NCI-H2081 treated with DMSO at 0.1 percent for 48 hours (cell line): ENCODE data around the gene SDHA.

Experiments used
- DNase-seq: peaks from one replicate; lab custom pipeline; 2025; lab: John Stamatoyannopoulos, UW

The SDHA gene

DNA sequence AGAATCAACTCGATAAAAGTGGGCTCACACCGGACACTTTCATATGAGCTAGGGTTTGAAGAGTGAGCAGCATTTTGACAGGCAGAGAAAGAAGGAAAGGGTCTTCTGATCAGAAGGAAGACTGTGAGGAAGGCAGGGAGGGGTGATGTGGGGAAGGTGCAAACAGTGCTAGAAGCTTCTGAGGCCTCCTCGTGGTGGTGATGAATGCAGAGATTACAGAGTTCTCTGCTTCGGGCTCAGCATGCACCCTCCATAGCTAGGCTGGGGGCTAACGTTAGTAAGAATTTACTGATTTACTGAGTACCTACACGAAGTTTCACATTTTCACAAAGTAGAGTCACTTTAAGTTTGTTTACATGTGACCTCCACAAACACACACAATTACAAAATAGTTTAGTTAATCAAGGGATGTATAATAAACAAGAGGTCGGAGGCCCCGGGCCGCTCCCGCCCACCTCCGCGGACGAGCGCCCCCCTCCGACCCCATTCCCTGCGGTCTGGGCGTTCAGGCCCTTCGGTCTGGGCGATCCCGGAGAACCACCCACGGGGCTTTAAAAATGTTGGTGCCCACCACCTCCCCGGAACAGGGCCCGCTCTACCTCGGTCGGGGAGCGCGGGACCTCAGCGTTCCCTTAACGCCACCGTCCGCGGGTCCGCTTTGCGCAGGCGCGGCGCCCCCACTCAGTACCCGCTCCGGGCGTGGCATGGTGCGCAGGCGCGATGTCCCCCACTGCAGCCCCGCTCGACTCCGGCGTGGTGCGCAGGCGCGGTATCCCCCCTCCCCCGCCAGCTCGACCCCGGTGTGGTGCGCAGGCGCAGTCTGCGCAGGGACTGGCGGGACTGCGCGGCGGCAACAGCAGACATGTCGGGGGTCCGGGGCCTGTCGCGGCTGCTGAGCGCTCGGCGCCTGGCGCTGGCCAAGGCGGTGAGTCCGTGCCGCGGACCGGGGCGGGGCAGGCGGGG lies at the start of gene SDHA, which contains the start of gene CCDC127:
Gene SDHA, plus strand, starts transcription at position 827 of the 963 bp plus-strand sequence. Its CDS starts 36 bp downstream, at position 863.
Gene CCDC127, minus strand, starts transcription at position 660 of the 963 bp plus-strand sequence. CDS start 1,304 bp downstream, outside the sequence.
- peak; percentile 88 for DNase-seq

DNA sequence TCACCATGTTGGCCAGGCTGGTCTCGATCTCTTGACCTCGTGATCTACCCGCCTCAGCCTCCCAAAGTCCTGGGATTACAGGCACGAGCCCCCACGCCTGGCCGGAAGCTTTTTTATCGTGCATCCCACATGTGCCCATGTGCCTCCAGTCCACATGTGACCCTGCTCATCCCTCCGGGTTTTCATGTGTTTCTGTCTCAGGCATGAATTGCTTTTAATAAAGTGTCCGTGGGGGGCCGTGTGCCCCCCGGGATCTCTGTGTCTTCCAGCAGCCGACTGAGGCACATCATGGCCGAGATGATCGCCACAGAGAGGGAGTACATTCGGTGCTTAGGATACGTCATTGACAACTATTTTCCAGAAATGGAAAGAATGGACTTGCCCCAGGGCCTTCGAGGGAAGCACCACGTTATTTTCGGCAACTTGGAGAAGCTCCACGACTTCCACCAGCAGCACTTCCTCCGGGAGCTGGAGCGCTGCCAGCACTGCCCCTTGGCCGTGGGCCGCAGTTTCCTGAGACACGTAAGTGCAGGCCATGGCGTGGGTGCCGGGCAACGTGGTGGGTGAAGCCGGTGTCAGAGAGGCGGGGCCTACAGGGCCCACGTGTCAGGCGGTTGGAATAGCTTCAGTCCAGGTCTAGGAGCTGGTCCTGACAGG lies 48.9 kb upstream of the SDHA start:
- DNase-seq: no peak

DNA sequence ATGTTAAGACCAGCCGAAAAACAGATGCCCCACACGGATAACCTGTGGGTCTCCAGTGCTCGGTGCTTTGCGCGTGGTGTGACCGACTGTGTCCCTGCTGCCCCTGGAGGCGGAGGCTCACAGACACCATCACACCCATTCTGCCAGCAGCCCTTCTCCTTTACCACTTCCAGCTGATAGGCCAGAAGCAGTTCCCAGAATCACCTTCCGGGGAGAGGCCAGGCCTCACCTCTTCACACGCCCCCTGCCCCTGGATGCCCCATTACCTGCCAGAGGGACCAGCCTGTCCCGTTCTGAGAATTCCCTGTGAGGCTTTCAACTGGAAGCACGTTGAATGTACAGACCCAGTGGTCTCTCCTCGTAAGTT lies 48.4 kb upstream of the SDHA start:
- no peak for DNase-seq

DNA sequence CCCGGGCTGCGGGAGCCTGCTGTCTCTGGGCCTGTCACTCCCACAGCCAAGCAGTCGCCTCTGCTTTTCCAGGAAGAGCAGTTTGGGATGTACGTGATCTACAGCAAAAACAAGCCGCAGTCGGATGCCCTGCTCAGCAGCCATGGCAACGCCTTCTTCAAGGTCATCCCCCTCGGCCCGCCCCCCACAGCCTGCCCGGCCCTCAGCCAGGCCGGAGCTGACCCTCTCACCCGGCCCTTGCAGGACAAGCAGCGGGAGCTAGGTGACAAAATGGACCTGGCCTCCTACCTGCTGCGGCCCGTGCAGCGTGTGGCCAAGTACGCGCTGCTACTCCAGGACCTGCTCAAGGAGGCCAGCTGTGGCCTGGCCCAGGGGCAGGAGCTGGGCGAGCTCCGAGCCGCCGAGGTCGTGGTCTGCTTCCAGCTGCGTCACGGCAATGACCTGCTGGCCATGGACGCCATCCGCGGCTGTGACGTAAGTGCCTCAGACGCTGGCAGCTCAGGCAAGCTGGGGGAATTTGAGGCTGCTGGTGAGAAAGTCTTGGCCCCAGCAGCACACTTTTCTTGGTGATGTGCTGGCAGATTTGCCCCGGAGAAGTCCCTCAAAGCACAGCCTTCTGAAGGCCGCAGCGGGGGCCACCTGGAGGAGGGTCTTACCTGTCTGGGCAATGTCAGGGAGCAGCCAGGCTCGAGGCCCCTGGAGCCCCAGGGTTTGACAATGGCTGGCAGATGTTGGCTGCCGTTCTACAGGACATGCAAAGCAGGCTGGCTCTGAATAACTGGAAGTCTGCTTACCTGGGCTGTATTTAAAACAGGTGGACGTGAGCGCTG lies 46.9 kb upstream of the SDHA start:
- DNase-seq: no peak

DNA sequence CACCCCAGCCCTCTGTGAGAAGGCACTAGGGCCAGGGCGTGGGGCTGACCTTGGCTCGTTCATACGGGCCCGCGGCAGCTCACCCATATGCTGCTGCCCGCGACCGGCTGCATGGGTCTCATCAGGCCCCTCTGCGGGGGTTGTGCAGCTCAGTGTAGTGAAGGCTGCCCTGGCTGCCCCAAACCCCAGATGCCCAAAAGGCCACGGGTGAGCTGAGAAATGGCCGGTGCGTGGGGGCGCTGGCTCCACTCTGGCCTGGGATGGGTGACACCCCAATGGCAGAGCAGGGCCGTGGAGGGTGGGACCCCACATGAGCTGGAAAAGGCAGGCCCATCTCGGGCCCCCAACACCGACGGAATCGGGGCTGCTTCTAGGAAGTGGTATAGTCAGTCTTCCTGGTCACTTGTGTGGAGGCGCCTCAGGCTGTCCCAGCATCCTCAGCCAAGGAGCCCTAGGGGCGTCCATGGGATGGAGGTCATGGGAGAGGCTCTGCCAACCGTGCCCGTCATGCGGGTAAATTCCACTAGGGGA lies 46.3 kb upstream of the SDHA start:
- DNase-seq: no peak

DNA sequence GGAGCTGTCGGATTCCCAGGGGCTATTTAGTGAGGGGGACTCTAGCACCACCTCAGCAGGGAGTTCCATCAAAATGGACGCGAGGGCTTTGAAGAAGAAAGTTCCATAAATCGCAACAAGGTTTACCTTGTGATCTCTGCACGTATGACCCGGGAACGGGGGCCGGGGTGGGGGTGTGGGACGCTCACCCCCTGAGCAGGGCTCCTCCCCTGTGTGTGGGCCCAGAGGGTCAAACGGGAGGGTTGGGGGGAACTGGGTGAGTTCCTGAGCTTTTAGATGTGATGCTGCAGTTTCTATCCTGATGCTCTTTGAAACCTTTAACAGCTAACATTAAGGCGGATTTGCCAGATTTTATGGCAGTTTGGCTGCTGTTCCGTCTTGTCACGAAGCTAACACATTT lies 45.7 kb upstream of the SDHA start:
- no peak for DNase-seq

DNA sequence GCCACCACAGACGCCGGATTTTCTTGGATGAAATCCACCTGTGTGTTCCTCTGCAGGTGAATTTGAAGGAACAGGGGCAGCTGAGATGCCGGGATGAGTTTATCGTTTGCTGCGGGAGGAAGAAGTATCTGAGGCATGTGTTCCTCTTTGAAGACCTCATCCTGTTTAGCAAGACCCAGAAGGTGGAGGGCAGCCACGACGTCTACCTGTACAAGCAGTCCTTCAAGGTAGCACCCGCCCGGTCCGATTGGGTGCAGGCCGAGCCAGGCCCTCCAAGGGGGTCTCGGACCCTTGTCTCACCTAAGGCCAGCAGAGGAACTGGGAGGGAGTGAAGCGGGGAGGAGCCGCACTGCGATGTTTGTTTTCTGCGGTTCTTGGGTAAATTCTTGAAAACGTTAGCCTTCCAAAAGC lies 45.3 kb upstream of the SDHA start:
- no peak for DNase-seq

DNA sequence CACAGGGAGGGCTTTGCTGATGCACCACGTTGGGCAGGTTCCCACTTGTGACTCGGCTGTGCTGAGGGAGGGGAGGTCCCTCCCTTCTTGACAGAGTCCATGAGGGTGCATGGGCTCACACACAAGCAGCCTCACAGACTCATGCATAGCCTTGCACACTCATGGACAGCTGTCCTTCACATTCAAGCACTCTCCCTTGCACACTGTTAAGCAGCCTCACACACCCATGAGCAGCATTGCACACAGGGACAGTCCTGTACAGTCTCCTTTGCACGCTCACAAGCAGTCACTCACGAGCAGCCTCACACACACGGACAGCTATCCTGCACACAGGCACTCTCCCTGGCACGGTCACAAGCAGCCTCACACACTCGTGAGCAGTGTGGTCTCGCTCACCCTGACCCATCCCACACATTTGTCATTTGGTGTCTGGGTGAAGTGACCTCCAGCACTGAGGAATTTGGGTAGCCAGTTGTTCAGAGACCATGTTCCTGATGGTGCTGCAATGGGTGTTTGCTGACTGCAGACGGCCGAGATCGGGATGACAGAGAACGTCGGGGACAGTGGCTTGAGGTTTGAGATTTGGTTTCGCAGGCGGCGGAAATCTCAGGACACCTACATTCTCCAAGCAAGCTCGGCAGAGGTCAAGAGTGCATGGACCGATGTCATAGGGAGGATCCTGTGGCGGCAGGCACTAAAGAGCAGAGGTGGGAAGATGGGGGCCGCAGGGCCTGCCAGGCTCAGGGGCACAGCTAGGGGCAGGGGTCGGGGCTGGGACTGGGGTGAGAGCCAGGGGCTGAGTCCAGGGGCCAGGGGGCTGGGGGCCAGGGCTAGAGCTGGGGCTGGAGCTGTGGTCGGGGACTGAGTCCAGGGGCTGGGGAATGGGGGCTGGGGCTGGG lies 44.5 kb upstream of the SDHA start:
- DNase-seq: no peak

DNA sequence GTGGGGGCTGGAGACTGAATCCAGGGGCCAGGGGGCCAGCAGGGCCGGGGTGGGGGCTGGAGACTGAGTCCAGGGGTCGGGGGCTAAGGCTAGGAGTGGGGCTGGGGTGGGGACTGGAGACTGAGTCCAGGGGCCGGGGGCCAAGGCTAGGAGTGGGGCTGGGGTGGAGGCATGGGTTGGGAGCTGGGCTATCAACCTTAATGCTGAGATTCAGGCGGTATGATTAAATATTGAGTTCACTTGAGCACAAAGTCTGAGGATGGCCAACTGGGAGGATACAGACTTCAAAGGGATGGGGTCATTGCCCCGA lies 43.9 kb upstream of the SDHA start:
- DNase-seq: no peak

DNA sequence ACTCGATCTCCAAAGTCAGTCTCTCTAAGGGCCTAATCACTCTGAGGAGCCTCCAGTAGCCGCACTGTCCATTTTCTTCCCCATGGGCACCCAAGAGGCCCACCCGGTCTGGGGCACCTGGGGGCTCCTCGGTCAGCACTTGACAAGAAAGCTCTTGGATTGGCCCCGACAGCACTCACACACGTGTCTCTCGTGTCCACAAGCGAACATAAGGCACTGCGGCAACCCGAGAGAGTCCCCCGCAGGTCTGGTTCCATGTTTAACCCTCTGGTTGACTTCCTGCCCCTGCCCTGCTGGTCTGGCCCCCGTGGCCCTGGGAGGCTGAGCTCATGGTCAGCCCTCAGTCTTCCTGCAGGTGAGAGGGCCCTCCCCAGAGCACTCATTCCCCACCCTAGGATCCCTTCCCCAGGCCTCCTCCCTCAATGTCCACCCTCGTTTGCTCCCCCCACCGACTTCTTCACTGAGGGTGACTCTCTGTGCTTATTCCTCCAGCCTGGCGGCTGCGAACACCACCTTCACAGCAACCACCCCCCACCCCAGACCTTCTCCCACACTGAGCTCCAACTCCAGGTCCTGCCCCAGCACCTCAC lies 43.1 kb upstream of the SDHA start:
- no peak for DNase-seq

DNA sequence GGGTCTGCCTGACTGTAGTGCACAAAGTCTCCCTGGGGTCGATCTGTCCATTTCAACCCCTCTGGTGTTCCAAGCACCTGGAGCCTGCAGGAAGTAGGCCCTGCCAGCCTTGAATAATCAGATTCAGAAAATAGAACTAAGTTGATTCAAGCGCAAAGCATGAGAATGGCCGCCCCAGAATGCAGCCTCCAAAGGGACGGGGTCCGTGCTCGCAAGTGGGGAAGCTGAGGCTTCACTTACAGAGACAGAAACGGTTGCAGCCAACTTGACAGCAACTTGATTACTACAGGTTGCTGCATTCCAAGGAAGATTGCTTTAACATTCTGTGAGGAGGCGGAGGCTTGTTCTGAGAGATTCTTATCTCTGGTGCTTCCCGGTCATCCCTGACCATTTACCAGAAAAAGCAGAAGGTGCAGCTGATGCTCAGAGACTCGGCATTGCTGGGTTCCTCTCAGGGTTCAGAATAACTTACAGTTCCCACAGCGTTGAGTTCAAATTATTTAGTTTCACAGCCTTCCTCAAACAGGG lies 41.8 kb upstream of the SDHA start:
- DNase-seq: no peak

DNA sequence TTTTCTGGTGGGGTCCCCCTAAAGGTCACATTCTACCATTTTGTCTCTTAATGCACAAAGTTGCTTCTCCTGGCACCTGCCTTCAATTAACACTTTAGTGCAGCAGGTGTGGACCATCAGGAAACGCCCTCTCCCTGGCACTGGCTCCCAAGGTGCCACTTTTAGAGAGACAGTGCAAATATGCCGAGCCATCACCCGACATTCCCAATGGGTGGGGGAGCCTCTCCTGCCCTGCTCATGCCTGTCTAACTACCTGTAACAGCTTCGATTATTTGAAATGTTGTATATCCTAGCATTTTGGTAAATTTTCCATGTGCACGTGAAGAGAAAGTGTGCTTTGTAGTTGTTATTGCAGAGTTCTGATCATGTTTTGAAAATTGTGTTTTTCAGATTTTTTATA lies 40.0 kb upstream of the SDHA start:
- peak; percentile 78 for DNase-seq

DNA sequence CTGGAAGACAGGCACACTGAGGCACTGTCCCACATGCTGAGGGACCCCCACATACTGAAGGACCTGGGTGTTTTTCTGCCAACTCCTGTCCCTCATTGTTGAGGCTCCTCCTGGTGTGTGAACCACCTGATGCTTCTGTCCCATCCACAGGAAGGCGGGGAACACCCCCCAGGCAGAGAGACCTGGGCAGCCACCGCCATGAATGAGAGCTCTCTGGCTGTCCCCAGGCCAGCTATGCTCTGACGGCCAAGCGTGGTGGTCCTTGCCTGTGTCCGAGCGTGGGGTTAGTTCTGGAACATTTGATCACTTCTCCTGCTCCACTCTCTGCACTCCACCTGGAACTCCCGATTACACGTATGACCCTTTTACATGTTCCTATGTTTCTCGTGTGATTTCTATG lies 38.7 kb upstream of the SDHA start:
- no peak for DNase-seq

DNA sequence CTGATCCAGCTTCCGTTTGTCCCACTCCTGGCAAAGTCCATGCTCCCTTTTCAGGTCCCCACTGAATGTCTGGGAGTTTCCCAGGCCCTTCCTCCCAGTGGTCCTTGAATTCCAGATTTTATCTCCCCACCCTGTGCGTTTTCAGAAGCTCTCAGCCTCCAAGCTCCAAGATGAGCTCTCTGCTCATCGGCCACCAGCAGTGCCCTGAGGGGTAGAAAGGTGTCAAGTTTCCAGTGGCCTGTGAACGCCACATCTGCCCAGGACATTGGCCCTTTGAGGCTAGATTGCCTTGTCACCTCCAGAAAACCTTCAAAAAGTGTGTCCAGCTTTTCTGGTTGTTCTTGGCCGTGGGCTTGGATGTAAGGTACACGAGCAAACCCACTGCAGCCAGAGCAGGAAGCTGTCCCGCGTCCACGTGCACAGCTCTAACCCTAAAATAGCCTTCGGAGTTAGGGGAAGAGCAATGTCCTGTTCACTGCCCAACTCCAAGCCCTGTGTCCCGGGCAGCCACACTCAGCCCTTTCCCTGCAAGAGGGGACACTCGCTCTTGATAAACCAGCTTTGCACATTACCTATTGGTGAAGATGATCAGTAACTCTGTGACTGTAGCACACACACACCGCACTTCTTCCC lies 37.7 kb upstream of the SDHA start:
- no peak for DNase-seq

DNA sequence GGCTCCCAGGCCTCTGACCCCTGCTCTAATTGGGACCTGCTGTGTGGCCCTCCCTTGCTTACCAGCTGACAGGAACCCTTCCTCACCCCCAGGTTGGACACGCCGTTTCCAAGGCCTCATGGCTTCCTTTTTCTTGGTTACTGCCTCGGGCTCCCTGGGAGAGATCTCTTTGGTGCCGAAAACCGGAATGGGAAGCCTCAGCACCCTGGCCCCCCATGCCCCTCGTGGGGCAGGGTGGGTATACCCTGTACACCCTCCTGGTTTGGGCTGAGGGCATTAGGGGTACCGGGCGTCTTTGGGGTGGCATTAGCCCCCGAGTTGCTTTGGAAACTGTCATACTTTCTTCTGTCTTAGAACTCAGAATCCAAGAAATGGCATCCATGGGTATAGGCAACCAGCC lies 37.0 kb upstream of the SDHA start:
- no peak for DNase-seq

DNA sequence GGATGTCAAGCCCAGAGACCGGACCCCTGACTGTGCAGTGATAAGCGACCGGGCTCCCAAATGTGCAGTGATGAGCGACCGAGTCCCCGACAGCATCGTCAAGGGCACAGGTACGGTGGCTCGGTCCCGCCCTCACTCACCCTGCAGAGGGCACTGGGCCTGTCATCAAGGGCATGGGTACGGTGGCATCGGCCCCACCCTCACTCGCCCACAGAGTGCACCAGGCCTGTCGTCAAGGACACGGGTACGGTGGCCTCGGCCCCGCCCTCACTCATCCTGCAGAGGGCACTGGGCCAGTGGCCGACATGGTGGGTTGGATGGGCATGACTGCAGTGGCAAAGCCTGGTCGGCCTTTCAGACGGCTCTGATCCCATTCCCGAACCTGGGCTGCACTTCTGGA lies 36.6 kb upstream of the SDHA start:
- DNase-seq: no peak

DNA sequence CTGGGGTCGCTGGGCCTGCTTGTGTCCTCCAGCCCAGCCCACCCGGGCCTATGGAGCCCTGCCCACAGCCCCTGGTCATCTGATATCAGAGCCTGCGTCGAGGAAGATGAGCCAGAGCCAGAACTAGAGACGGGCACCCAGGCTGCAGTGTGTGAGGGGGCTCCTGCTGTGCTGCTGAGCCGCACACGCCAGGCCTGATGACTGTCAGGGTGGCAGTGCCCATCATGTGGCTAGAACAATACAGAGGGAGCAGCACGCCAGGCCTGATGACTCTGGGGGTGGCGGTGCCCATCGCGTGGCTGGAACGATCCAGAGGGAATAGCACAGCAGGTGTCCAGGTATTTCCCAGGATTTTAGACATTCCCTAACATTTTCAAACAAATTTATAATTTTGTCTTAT lies 36.0 kb upstream of the SDHA start:
- no peak for DNase-seq

DNA sequence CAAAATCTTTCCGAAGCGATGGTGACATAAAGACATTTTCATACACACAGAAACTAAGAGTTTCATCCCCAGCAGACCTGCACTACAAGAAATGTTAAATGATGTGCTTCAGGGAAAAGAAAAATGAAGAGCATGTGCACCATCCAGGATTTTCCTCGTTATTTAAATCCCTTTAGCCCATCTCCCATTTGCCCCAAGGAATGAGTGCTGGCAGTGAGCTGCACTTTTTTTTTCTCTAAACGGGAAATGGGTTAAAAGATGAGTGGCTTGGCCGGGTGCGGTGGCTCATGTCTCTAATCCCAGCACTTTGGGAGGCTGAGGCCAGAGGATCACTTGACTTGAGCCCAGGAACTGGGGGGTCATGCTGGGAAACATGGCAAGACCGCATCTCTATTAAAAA lies 33.6 kb upstream of the SDHA start:
- DNase-seq: no peak

DNA sequence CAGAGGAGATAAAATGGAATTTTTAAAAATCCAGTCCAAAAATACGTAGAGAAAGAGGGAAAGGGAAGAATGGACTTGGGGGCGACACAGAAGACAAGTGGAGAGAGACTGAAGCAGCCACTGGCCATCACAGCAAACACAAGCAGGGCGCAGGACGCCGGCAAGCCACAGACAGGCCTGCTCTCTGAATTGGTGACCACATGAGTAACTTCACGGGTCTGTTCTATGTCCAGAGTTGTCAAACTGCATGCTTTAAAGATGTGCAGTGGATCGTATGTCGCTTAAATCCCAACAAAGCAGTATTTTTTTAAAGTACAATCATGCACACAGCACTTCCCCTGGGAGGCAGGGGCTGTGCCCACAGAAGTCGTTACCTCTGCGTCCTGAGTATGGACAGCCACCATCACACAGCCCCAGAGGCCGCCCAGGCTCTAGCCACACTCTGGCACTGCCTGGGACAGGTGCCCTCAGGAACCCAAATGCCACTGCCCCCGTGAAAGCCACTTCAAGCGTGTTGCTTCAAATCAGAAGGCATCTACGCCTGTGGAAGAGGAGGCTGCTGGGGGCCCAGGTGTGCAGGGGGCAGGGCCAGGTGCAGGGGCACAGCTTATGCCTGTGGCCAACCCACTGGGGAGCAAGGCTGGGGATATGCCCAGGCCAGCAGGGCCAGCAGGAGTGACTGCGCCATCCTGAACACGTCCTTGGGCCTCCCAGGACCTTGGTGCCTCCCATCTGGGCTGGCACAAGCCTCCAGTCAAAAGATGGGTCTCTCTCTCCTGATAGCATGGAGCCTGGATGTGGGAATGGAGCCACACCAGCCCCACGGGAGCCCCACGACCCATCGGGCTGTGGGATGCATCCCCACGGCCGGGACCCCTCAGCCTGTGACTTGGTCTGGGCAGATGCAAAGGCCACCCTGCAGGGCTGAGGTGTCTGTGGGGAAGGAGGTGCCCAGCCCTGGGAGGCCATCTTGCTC lies 32.7 kb upstream of the SDHA start:
- no peak for DNase-seq
